HG03280 (cell line): ENCODE results near the gene MAB21L4.

Source experiments
- ATAC-seq: cut with Tn5 transposase; IDR thresholded peaks from one replicate; pipeline ENCODE4 v1.9.1; 2021; ENCODE audit warnings: mild to moderate bottlenecking, moderate library complexity; ENCODE audit not compliant: unreplicated experiment

MAB21L4 gene

DNA sequence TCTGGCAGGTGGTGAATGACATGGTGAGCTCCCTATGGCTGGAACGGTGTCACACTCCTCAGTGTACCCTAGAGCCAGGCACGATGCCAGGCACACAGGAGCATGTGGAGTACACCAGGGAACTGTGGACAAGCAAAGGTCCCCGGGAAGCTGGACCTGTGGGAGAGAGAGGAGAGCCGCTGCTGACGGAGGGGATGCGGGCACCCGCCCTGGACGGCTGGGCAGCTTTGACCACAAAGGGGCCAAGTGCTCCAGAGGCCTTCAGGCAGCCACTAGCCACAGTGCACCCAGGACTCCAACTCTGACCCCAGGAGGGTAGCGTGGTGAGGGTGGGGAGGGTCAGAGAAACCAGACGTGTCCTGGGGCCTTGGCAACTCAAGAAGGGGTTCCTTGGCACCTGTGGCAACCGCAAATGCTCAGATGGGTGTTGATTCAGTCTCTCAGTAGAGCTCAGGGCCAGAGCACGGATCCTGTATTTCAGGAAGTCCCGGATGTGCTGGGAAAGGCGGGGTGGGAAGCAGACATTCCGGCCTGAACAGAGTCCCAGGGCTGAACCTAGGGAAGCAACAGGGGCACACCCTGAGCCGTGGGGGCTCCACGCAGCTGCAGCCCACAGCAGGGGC is 2.3 kb upstream of the MAB21L4 start:
- ATAC-seq, result no peak

DNA sequence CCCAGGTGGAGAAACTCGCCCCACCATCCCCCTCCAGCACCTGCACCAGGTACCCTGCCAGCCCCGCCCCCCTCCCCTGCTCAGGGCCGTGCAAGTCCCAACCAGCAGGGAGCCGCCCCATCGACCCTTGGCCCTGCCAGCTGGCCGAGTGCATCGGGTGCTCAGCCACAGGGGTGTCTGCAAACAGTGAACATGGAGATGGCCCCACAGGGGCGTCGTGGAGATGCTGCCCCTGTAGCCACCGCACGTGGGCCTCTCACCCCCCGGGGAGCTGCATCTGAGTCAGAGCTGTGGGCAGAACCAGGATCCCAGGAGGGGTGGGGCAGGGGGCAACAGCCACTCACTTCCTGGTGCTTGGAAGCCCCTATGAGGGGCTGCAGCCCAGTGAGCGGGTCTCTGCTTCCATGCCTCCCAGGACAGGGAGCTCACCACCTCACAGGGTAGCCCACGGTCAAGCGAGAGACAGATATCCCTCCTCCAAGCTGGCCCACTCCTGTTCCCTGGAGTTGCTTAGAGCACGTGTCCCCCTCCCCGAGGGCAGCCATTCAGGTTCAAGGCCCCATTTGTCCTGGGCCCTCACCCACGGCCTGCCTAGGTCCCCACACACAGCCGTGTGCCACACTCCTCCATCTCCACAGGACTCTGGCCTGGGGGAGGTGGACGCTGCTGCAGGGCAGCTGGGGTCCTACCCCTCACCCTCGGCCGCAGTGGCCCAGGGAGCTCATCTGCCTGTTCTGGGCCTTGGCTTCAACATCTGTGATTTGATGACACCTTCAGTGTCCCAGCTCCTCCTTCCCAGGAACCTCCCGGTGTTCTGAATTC is 1.1 kb upstream of the MAB21L4 start:
- no peak for ATAC-seq

DNA sequence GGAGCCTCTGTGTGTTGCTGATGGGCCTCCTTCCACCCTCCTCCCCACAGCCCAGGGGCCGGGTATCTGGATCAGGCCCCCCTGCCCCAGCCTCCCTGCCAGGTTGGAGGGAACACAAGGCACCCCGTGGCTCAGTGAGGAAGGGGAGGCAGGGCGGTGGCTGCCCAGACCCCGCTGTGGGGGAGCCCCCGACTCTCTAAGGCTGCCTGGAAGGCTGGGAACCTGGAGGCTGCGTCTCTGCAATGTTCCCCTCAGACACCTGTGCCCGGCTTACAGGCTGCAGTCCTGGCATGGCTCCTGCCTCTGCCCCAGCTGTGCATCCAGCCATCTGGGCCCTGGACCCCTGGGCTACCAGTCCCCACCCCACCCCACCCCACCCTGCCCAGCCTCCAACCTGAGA is 438 bp upstream of the MAB21L4 start:
- no peak for ATAC-seq

DNA sequence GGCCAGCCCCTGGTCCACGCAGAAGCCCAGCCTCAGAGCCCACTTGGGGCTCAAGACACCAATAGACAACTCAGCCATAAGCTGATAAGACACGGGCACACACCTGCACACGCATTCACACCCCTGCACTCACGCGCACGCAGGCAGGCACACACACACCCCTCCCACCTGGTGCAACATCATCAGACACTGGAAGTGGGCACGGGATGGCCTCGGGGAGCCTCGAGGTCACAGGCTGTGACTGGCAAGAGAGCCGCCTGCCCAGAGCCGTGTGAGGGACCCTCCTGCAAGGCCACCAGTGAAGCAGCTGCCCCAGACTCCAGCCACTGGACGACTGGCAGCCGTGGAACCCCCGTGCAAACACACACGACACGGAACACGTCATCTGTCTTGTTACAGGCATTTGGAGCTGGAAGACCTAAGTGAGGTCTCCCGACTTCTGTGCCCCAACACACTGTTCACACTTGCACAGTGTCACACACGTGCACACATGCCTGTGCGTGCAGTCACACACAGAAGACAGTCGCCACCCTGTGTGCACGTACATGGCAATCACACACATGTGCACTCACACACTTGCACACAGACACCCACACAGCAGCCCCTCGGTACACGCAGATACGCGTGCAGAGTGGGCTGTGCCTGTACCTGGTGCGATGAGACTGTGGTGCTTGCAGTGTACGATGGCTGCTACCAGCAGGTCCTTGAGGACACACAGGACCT is 959 bp downstream of the MAB21L4 start:
- no peak for ATAC-seq

DNA sequence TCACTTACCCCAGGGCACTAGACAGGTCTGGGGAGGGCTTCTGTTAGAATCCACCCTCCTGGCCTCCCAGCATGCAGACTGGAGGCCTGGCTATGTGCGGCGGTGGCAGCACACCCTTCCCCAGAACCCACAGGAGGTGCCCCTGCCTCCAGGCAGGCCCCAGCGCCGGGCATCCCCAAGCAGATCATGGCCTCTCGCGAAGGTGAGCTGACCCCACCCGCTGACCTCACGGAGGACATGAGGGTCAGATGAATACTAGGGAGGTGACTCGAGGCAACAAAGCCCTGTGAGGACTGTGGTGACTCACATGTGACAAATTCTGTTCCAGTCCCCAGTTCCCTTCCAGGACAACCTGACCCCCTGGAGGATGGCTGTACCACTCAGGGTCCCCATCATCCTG is 1.9 kb downstream of the MAB21L4 start:
- no peak for ATAC-seq

DNA sequence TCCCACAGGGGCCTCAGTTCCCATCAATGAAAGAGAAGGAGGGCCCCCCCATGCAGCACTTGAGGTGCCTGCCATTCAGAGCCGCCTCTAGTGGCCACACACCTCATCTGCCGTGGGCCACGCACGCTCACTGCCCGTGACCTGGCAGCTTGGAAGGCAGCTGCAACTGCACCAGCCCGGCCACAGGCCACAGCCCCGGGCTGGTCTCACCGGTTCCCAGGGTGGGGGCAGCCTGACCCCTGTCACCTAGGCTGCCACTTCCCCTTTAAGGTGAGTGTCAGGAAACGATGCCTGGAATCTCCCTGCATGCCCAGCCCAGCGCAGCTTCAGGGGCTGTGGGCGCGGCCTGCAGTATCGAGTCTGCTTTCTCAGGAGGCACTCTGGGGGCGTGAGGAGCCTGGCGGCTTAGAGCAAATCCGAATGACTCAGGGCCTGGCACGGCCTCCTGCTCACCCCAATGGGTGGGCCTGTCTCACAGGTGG is 2.6 kb downstream of the MAB21L4 start:
- no peak for ATAC-seq

DNA sequence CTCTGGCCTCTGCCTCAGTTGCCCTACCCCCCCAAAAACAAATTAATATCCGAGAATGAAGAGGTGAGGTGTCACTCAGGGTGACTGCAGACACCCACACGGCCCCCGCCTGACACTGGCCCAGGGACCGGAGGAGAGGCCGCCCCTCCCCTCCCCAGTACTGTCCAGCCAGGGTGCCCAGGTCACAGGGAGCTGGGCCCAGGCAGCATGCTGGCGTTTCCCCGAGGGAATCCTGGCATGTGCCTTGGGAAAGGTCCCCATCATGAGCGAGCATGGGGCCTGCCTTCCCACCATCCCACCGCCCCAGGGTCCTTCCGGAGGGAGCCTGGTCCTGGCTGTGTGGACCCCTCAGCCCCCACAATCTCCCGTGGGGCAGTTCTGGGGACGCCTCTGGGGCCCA is 3.0 kb downstream of the MAB21L4 start:
- ATAC-seq, result no peak

DNA sequence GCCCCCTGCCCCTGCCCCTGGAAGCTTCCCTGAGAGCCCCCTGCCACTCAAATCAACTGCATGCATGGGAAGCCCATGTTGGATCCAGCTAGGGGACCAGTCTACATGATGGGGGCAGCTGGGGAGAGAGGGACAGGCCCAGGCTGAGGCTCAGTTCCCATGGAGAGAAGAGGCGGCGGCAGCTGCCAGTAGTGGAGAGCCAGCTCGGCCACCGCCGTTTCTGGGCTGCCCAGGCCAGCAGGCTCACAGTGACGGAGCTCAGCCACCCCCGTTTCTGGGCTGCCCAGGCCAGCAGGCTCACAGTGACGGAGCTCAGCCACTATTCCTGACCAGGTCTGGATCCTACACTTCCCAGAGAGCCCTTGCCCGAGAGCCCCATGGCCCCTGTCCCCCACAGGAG is 3.6 kb downstream of the MAB21L4 start:
- ATAC-seq, result no peak

DNA sequence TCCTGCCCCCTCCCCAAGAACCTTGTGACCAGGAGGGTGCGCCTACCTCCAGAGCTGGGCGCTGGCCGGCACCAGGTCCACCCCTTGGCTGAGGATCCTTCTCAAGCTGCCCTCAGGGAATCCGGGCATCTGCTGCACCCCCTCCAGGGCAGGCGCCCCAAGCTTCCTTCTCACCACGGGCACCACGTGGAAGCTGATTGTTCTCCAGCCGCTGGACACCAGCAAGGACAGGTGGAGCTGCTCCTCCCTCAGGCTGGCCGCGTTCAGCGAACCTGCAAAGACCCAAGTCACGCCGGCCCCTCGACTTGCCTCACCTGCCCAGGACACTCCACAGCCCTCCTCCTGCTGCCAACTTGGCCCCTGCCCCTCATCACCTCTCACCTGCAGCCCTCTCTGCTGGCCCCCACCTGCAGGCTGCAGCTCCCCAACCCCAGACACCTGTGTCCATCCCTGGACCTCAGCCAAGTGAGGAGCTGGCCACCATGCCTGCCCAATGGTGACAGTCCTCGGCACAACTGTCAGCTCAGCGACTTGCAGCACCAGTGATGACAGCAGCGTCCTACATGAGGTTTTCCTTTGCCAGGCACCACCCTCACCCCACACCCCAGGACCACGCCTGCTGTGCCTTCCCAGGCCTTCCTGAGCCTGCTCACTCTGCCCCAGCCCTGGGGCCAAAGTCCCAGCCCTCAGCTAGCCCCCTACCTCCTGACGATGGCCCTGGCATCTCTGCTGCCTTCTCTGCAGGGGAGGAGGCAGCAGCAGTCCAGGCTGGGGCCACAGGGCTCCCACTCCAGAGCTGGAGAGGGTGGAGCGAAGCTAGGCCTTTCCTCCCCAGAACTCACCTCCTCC is 4.2 kb downstream of the MAB21L4 start:
- ATAC-seq, result no peak

DNA sequence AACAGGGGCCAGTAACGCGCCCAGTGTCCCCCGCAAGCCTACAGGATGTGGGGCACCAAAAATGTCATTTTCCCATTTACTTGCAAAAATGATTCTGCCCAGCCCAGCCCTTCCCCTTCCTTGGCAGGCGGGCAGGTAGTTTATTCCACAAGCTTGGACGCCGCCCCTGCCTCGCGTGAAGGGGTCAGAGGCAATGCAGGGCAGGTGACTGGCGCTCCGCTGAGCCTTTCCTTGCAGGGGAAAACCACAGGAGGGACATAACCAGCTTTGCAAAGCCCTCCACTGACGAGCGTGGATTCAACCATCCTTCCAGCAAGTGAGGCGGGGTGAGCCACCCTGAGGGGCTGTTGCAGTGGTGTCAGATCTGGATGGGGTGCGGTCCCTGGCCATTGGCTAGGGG is 5.3 kb downstream of the MAB21L4 start:
- ATAC-seq, result no peak

DNA sequence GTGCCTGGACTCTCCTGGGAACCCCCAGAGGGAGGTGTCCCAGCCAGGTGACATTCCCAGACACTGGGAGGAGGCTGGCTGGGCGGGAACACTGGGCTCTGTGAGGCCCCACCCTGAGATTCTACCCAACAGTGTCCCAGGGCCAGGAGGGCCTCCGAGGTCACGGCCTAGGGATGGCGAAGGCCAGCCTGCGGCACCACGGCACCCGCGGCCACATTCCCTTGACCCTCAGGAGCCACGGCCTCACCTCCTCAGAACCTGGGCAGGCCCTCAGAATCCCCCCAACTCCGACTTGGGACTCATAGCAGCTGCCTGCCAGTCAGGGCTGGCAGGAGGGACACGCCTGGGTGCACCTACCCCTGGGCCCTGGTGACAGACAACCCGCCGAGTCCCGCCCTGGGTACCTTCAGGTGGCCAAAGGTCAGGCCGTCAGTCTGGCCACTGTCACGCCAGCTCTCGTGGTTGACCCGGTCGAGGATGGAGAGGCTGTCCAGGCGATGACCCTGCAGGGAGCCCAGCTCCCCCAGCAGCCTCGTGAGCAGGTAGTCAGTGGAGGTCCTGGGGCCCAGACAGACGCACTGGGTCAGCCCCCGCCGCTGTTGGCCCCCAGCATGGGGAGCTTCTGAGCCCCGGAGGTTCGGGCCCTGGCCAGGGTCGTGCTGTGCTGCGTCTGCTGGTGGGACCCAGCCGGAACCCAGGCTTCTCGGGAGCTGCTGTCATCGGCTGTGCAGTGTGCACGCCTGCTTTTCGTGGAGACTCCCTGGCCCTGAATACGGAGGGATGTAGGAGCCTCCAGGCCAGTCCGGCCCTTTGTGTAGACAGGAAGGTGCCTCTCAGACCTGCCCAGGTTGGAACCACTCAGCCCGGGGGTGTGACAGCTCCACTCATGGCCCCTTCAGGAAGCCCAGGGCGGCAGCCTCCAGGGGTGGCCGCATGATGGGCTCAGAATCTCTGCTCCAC is 6.1 kb downstream of the MAB21L4 start:
- no peak for ATAC-seq

DNA sequence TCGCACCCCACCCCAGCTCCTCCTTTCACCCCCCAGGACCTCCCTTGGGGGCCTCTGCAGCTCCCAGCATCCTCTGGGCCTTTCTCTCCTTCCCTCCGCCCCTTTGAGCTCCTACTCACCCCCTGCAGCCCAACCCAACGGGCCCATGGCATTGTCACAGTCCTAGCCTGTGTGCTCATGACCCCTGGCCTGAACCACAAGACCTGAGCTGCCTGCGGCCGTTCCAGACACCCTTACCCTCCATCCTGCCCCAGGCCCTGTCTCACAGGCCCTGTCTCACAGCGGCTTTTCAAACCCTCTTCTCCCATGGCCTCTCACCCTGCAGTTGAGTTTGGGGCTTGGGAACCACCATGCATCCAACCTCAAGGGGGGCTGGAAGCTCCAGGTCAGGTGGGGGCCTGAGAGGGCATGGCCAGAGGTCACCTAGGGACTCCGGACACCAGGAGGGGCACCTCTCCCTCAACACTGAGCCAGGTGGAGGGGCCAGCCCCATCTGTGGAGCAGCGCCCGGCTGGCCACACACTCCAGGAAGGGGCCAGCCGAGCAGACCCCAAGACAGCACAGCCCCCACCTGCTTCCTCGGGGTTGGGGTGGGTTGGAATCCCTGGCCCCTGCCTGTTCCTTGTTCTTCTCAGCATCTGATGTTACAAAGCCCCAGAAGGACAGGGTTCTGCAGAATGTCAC is 6.9 kb downstream of the MAB21L4 start:
- ATAC-seq, result no peak

DNA sequence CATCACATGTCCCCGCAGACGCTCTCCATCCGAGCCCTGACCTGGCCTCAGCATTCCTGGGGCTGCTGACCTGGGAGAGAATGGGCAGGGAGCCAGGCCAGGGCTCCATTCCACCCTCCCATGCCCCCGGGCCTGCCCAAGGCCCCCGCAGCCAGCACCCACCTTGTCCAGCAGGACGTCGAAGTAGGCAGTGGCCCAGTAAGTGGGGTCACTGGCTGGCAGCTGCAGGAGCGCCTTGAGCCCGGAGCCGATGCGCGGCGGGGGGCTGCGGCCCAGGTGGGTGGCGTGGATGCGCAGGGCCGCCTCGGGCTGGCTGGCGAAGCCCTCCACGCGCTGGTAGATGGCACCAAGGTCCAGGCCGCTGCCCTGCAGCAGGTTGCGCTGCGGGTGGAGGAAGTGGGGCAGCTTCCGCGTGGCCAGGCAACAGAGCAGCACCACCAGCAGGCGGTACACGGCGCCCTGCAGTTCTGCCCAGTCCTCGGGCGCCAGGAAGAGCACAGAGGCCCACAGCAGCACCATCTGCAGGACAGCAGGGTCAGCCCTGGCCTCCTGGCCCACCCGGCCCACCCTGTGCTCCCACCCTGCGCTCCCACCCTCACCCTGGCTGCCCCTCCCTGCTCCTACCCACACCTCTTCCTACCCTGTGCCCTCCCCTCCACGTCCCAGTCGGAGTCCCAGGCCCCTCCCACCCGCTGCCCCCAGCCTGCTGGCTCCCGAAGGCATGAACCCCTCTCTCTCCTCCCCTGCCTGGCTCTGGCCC is 7.6 kb downstream of the MAB21L4 start:
- ATAC-seq, result no peak

DNA sequence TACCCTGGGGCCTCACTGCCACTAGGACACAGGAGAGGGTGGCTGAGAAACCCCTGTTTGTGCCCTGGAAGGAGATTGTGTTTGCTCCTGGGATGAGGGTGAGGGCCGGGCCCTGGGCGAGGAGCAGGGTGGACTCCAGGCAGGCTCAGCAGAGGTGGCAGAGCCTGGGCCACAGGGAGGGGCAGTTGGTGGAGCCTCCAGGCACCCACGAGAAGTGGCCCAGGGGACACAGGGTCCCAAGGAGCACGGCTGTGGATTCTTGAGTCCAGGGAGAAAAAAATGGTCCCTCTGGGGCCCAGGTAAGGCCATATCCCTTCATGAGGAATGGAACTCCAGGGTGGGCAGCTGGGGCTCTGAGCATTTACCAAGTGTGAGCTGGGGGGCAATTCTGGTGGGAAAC is 8.3 kb downstream of the MAB21L4 start:
- no peak for ATAC-seq

DNA sequence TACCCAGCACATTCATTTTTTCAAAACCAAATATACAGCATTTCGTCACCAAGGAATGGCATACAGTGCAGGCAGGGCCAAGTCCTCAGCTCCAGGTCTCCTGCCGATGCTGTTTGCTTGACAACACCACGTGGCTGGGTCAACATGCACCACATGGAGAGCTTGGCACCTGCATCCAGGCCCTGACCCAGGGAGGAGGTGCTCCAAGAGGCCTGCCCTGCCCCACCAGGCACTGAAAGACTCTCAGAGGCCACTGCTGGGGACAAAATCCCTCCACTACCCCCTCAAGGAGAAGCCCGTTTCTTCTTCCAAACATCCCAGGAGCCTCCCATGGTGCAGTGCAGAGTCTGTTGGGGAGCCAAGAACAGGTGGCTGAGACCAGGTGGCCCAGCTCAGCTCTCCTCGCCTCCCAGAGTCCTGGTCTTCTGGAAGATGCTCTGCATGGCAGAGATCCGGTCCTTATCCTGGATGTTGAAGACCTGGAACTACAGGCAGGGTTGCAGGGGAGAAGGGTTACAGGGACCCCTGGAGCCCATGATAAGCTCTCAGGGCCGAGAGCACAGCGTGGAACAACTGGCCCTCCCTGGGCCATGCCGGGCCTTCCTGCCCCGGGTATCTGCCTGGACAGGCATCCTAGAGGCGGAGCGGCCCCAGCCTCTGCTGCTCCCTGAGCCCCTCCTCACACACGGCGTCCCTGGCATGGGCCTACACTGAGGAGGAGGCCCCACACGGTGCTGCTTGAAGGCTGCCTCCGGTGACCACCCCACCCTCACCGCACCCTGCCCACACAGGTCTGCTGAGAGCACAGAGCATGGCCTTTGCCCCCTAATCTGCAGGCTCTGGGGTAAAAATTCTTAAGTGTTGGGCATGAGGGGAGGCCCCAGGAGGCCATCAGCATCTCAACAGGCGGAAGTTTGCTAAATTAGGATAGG is 9.0 kb downstream of the MAB21L4 start:
- no peak for ATAC-seq

DNA sequence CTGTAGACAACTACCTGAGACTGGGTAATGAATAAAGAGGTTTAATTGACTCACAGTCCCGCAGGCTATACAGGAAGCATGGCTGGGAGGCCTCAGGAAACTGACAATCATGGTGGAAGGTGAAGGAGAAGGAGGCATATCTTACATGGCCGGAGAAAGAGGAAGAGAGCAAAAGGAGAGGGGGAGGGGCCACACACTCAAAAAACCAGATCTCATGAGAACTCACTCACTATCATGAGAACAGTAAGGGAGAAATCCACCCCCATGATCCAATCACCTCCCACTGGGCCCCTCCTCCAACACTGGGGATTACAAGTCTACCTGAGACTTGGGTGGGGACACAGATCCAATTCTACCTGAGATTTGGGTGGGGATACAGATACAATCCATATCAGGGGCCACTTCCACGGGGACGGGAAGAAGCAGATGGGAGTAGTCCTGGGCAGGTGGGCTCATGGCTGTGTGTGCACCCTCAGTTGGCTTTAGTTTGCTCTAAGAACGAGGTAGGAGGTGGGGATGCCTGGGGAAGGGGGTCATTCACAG is 9.9 kb downstream of the MAB21L4 start:
- no peak for ATAC-seq

DNA sequence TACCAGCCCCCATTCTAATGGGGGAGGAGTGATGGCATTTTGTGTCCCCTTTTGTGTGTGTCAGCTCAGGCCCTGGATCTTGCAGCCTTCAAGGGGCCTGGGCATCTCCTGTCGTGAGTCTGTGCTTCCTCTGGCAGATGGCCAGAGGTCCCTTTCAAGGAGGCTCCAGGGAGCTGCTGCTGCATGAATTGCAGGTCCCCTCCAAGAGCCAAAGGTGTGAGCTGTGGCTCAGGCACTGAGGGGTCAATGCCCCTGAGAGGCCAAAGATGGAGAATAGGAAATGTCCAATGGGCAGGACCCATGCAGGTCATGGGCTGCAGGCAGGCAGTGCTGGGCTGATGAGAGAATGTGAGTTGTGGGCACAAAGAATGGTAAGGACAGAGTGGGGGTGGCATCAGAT is 10.4 kb downstream of the MAB21L4 start:
- ATAC-seq, result no peak
